Activated T-cell treated with anti-CD3 and anti-CD28 coated beads, Interleukin-2, amount 50 U/mL, for 1 hour (primary cell): ENCODE data around the gene UBL5.
A peak's percentile ranks its signal among the peaks of the same experiment; 100 is the strongest.

ENCODE experiments used
- DNase-seq: peaks from one replicate; pipeline ENCODE4 v3.0.0-alpha.2; 2020

The UBL5 gene

DNA sequence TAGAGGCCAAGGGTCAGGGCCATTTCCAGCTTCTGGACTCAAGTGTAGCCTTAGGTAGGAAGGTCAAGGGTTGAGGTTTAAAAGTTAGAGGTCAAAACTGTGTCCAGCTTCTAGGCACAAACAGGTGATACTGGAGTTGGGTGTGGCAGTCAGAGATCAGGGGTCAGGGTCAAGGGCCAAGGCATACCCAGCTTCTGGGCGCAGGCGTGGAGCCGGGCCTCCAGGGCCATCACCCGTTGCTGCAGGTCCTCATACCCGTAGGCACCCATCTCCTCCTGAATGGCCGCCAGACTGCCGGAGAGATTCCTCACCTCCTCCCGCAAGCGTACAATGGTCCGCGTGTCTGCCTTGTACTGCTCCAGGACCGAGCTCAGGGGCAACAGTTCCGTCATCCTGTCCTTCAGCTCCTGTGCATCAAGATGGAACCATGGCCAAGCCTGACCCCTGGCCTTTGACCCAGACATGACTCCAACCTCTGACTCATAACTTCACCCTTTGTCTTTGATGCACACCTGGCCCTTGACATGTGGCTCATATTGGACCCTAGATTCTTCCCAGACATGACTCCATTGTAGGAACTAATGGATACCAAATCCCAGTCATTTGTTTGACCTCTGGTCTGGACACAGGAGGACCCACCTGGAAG is 29.5 kb downstream of the UBL5 start:
- DNase-seq: no peak

DNA sequence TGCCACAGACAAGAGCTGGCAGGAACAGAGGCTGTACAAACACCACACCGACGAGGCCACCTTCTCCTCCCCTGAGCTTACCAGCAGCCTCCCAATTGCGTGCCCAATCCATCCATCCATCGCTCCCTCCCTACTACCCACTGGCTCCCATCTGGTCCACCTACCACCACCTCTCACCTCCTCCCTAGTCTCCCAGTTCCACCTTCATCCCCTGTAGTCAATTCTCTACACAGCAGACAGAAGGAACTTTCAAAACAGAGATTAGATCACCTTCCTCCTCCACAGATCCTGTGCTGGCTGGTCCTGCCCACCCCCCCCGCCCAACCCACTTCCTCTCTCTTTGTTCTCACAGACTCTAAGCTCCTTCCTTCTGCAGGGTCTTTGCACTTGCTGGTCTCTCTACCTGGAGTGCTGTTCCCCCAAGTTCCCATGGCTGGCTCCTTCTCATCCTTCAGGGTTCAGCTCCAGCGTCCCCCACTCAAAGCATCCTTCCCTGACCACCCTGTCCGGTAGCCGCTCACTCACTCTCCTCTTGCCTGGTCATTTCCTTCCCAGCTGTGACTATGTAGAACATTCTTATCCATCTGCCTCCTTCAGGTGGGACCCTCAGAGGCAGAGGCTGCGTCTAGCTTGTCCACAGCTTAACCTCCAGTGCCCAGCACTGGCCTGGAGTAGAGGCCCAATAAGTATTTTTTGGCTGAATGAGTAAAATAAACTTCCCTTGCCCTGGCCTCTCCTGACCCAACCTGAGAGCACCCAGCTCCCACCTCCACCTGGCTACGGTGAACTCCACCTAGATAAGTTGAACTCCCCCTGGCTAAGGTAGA is 30.4 kb downstream of the UBL5 start:
- DNase-seq: peak; percentile 37

DNA sequence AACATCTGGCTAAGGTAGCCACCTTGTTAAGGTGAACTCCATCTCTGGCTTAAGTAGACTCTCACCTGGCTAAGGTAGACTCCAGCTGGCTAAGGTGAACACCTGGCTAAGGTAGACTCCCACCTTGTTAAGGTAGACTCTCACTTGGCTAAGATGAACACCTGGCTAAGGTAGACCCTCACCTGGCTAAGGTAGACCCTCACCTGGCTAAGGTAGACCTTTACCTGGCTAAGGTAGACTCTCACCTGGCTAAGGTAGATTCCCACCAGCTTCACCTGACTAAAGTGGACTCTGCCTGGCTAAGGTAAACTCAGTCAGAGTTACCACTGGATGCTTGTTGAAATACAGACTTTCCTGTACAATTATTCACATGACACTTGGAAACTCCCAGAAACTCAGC is 31.0 kb downstream of the UBL5 start:
- DNase-seq: no peak

DNA sequence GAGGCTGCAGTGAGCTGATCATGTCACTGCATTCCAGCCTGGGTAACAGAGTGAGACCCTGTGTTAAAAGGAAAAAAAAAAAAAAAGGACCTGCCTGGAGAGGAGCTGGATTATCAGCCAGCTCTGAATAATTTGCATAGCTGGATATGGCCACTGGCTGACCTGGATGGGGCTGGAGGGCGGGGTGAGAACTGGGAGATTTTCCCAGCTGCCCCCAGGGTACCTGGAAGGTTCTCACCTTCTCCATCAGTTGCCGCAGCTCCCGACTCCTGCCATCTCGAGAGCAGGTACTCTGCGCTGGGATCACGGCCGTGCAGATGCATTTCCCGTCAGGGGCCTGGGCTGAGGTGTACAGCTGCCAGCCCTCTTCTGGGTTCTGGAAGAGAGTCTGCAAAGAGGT is 32.7 kb downstream of the UBL5 start:
- no peak for DNase-seq

DNA sequence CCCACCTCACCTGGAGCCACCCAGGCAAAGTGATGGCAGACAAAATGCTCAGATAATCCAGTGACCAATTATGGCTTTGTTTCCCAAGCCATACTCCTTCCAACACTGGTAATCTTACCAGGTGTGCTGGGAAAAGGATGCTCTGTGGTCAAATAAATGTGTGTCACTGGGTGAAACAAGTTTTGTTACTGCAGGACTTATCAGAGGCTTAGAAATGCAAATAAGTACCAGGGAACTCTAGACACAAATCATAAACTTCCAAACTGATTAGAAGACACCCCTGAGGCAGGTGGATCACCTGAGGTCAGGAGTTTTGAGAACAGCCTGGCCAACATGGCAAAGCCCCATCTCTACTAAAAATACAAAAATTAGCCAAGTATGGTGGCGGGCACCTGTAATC is 33.8 kb downstream of the UBL5 start:
- no peak for DNase-seq

DNA sequence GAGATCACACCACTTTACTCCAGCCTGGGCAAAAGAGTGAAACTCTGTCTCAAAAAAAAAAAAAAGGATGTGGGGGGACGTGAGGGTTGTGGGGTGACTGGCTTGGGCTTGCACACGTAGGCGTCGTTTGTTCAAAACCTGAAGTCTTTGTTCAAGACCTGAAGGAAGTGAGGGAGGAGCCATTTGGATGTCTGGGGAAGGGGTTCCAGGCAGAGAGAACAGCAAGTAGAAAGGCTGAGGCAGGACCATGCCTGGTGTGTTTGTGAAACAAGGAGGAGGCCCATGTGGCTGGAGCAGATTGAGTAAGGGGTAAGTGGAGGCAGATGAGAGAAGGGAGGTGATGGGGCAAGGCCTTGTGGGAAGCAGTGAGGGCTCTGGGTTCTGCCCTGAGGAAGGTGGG is 35.2 kb downstream of the UBL5 start:
- DNase-seq: no peak

DNA sequence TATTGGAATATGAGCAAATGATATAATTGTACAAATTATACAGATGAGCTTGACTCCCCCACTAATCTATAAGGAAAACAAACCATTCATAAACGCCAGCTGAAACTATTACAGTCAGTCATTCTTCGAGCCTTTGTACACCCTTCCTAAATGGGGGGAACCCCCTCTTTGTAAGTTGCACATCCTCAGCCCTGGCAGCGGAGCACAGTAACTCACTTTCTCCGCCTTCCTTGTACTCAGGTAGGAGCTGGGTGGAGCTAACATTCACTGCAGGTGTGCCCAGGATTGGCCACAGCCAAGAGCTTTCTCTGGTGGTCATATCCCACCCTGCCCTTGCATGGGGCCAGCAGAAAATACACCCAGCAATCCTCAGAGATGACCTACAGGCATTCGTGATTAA is 36.0 kb downstream of the UBL5 start:
- no peak for DNase-seq

DNA sequence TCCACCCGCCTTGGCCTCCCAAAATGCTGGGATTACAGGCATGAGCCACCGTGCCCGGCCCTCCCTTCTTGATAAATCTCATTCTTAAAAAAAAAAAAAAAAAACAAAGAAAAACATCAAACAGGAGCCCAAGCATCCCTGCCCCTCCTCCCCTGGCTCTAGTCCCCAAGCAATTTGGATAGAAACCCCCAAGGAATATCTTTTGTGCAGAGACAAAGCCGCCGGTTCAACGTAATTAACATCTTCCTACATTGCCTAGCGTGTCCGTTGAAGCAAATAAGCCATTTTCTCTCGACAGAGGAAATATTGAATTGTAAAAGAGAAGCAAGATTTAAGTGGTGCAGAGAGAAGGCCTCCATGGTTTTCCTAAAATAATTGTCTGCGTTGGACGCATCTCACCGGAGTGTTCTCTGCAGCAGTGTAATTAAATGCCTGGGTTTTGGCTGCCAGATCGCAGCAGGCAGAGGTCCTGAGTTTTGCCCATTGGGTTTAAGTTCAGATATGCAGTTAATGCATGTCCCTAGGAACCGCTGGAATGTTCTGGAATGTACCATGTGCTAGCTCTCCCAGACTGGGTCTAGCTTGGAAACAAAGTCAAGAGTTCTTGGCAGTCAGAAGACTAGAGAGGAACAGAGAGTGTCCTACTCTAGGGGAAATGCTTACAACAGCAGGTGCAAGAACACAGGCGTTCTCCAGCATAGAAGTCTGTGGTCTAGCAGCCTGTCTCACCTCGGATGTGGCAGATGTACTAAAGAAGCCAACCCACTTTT is 38.2 kb downstream of the UBL5 start:
- no peak for DNase-seq

DNA sequence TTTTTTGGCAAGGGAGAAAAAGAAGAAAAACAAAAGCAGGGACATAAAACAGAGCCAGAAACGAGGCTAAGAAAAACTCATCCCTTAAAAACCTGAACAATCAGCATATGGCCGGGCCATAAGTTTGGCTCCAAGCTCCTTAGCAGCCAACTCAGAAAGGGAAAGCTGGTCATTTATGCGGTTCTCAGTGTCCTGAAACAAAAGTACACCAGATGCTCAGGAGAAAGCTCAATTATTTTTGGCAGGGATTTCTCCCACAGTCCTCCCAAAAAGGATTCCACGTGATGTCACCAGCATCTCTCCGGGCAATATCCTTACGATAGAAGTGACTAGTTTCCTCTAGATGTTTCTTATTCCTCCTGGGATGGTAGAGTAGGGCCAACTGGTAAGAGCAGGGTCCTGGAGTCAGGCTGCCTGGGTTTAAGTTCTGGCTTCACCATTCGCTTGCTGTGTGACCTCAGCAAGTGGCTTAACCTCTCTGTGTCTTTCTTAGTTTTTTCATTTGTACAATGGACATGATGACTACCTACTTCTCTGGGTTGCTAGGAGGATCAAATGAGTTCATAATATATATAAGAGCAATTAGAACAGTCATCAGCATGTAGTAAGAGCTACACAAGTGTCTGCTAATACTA is 41.4 kb downstream of the UBL5 start:
- no peak for DNase-seq

DNA sequence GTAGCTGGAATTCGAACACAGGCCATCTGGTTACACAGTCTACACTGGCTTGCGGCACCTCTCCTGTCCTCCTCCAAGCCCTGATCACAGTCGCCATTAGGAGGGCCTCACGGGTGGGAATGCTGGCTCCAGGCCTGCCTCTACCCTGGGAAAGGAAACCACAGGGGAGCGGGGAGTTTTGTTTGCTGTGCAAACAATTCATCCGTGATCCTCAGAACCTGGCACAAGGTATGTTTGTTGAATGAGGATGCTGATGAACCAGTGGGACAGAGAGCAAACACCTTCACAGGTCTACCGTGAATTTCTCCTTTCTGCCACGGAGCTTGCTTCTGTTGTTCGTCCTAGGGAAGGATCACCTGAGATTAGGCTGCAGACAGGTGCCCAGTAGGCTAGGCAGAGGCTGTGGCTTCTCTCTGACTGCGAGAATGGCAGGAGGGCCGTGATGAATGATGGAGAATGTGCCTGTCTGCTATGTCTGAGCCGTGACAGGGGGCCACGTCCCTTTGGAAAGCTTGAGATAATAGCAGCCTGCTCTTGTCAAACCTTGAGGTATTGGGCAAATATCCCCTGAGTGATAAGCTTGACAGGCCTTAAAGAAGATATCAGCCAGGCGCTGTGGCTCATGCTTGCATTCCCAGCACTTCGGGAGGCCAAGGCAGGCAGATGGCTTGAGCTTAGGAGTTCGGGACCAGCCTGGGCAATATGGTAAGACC is 44.1 kb downstream of the UBL5 start:
- no peak for DNase-seq

DNA sequence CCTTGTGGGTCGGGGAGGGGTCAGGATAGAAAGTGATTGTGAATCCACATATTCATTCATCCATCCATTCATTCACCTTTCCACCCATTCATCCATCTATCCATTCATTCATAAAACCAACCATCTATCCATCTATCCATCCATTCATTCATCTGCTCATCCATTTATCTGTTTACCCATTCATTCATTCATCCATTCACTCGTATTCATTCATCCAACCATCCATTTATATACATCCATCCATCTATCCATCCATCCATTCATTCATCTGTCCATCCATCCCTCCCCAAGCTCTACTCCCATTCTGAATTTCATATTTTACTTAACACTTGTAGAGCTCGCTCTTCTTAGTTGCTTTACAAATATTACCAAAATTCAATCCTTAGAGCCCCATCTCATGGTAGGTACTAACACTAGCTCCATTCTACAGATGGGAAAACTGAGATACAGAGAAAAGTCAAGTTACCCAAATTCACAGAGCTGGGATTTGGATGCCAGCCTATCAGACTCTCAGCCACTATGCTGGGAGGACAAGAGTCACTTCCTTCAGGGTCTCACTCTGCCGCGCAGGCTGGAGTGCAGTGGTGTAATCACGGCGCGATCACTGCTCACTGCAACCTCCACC is 45.0 kb downstream of the UBL5 start:
- DNase-seq: no peak

DNA sequence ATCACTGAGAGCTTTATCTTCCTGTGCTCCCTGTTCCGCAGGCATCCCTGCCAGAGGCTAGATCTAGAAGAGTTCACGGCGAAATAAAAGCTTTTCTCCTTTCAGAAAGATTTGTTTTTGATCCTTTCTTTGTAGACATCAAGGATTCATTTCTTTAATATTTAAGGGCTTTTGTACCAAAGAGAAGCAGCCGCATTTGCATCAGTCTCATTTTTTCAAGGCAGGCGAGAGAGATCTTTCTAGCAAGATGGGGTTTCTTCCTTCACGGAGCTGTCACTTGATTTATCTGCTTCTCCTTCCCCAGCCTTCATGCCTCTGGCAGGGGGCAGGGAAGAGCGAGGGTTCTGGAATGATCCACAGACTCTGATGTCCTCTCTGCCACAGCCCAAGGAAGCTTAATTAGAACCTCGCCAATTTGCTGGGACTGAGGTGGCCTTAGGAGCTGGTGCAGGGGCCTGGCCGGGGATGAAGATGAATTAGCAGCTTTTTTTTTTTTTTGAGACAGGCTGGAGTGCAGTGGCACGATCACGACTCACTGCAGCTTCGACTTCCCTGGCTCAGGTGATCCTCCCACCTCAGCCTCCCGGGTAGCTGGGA is 47.4 kb downstream of the UBL5 start:
- no peak for DNase-seq

DNA sequence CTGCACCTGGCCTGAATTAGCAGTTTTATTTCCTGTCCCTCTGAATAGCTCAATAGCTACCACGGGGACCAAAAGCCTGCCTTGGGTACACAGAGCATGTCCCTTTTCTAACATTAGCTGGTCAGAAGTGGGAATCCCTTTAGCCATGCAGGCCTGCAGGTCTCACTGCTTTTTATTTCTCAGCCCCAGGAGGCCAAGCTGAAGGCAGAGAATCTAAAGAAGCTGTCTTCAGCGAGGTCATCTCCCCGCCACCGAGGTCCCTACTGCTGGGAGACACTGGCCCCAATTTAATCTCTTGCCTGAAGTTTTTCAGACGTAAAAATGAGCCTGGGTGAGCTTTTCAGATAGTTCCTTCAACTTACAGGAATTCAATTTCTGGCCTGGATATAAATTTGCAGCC is 48.1 kb downstream of the UBL5 start:
- DNase-seq: no peak

DNA sequence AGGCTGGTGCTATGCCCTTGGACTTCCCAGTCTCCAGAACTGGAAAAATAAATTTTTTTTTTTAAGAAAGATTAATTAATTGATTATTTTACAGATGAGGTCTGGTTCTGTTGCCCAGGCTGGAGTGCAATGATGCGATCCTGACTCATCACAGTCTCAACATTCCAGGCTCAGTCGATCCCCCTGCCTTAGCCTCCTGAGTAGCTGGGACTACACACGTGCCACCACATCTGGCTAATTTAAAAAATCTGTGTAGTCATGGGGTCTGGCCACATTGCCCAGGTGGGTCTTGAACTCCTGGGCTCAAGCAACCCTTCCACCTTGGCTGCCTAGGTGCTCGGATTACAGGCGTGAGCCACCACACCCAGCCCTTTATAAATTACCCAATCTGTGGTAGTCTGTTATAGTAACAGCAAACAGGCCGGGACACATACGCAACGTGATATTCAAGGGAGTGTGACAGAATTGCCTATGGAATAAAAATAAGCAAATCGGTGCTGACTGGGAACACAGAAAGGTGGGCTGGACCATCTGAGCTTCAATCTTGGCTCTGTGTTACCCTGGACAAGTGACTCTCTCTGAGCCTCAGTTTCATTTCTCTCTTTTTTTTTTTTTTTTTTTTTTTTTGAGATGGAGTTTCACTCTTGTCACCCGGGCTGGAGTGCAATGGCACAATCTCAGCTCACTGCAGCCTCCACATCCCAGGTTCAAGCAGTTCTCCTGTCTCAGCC is 50.2 kb downstream of the UBL5 start:
- no peak for DNase-seq

DNA sequence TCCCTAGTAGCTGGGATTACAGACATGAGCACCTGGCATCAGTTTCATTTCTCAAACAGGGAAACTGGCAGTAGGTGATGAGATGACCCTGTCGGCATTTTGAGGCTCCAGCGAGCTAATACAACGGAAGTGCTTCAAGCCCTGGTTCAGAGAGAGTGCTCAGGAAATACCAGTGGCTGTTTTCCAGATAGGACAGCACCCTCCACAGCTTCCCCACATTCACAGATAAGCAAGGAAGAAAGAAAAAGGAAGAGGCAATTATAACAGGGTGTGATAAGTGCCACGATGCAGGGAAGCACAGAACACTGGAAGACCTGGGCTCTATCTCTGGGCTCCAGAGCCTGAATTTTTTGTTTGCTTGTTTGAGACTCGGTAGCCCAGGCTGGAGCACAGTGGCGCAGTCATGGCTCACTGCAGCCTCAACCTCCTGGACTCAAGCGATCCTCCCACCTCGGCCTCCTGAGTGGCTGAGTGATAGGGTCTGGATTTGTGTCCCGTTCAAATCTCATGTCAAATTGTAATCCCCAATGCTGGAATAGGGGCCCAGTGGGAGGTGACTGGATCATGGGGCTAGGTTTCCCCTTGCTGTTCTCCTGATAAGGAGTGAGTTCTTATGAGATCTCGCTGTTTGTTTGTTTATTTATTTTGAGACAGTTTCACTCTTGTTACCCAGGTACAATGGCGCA is 50.9 kb downstream of the UBL5 start:
- DNase-seq: no peak
